Measurements from ENCODE around the gene GLIPR1L1.
A peak's percentile ranks its signal among the peaks of the same experiment; 100 is the strongest.
"Not testable (repeated sequence)": the region's sequence is repeated elsewhere in the genome, so short reads cannot be mapped to it uniquely, and the experiment has no call there.

The GLIPR1L1 gene

DNA sequence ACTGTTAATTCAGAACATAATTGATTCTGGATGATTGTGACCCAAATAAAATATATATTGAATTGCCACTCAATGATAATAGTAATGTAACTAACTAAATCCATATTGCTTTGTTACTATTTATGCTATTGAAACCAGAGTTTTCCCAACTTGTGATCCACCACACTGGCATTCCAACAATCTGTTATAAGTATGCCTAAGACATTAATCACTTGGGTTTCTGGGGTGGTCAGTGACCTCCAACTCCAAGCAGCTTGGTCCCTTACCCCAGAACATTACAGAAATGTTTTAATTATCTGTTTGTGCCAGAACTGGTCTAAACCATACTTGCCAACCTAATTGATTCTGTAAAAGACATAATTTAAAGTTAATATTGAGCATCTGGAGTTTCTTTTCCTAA lies 19.0 kb upstream of the GLIPR1L1 start:
- Histone ChIP-seq H3K4me3 (ENCODE audit: low read length) (no peak overlapping the region), H3K4me2 (ENCODE audit: low read length) (peak overlapping the region; percentile 52), H3K9me3 (replicated peaks; ENCODE audit: low read length) (no peaks in the 10 kb centered on the region), H3K9ac (ENCODE audit: low read depth, low read length) (peak overlapping the region; percentile 34), H3K36me3 (ENCODE audit: insufficient read depth, low read length) (no peaks in the 10 kb centered on the region), H3K27me3 (ENCODE audit: control insufficient read depth, insufficient read depth, low read length) (no peaks in the 10 kb centered on the region), H3K4me1 (ENCODE audit: control insufficient read depth, insufficient read depth, low read length) (peaks cover 20% of the 10 kb centered on the region)

DNA sequence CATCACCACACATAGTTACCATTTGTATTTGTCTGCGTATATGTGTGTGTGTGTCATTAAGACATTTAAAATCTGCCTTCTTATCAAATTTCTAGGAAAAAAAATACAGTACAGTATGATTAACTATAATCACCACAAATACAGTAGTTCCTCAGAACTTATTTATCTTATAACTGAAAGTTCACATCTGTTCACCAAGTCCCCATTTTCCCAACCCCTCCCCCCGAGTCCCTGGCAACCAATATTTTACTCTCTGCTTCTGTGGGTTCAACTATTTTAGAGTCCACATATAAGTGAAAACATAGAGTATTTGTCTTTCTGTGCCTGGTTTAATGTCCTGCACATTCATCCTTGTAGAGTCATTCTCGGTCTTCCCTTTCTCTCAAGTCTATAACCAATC lies 16.7 kb upstream of the GLIPR1L1 start:
- Histone ChIP-seq H3K4me3 (ENCODE audit: low read length) (no peak overlapping the region), H3K4me2 (ENCODE audit: low read length) (no peak overlapping the region), H3K36me3 (ENCODE audit: insufficient read depth, low read length) (no peaks in the 10 kb centered on the region), H3K4me1 (ENCODE audit: control insufficient read depth, insufficient read depth, low read length) (peaks cover 20% of the 10 kb centered on the region), H3K27me3 (ENCODE audit: control insufficient read depth, insufficient read depth, low read length) (no peaks in the 10 kb centered on the region), H3K9ac (ENCODE audit: low read depth, low read length) (no peak overlapping the region), H3K9me3 (replicated peaks; ENCODE audit: low read length) (no peaks in the 10 kb centered on the region)

- Histone ChIP-seq H3K27me3 (ENCODE audit: control insufficient read depth, insufficient read depth, low read length) (no peaks in the 10 kb centered on the region), H3K36me3 (ENCODE audit: insufficient read depth, low read length) (no peaks in the 10 kb centered on the region), H3K4me1 (ENCODE audit: control insufficient read depth, insufficient read depth, low read length) (no peaks in the 10 kb centered on the region), H3K9ac (ENCODE audit: low read depth, low read length) (no peak overlapping the region), H3K4me3 (ENCODE audit: low read length) (no peak overlapping the region), H3K4me2 (ENCODE audit: low read length) (no peak overlapping the region), H3K9me3 (replicated peaks; ENCODE audit: low read length) (no peaks in the 10 kb centered on the region)
Observed at GRCh38 chr12:75322464-75322863, 12.0 kb upstream of the GLIPR1L1 start.

GRCh38 chr12:75323663-75324062 lies 10.8 kb upstream of the GLIPR1L1 start:
- Histone ChIP-seq H3K27me3 (ENCODE audit: control insufficient read depth, insufficient read depth, low read length) (no peaks in the 10 kb centered on the region), H3K9ac (ENCODE audit: low read depth, low read length) (no peak overlapping the region), H3K4me2 (ENCODE audit: low read length) (no peak overlapping the region), H3K9me3 (replicated peaks; ENCODE audit: low read length) (no peaks in the 10 kb centered on the region), H3K4me1 (ENCODE audit: control insufficient read depth, insufficient read depth, low read length) (no peaks in the 10 kb centered on the region), H3K4me3 (ENCODE audit: low read length) (no peak overlapping the region), H3K36me3 (ENCODE audit: insufficient read depth, low read length) (no peaks in the 10 kb centered on the region)

DNA sequence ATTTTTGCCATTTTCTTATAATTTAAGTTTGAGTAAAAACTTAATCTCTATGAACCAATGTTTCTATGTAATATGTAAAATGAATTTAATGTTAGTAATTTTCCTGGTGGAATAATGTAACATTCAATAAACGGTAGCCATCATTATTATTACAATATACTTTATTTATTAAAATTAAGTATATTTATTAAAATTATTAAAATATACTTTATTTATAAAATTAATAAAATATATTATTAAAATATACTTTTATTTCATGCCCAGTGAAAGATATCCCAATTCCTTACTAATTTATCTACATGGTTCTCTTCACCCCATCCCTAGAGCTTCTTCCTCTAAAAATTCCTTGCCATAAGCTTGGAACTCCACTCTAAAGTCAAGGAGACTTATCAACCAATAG lies 6.8 kb upstream of the GLIPR1L1 start:
- Histone ChIP-seq H3K9me3 (replicated peaks; ENCODE audit: low read length) (no peaks in the 10 kb centered on the region), H3K27me3 (ENCODE audit: control insufficient read depth, insufficient read depth, low read length) (no peaks in the 10 kb centered on the region), H3K36me3 (ENCODE audit: insufficient read depth, low read length) (no peaks in the 10 kb centered on the region), H3K9ac (ENCODE audit: low read depth, low read length) (no peak overlapping the region), H3K4me3 (ENCODE audit: low read length) (no peak overlapping the region), H3K4me1 (ENCODE audit: control insufficient read depth, insufficient read depth, low read length) (peaks cover 5% of the 10 kb centered on the region), H3K4me2 (ENCODE audit: low read length) (no peak overlapping the region)

DNA sequence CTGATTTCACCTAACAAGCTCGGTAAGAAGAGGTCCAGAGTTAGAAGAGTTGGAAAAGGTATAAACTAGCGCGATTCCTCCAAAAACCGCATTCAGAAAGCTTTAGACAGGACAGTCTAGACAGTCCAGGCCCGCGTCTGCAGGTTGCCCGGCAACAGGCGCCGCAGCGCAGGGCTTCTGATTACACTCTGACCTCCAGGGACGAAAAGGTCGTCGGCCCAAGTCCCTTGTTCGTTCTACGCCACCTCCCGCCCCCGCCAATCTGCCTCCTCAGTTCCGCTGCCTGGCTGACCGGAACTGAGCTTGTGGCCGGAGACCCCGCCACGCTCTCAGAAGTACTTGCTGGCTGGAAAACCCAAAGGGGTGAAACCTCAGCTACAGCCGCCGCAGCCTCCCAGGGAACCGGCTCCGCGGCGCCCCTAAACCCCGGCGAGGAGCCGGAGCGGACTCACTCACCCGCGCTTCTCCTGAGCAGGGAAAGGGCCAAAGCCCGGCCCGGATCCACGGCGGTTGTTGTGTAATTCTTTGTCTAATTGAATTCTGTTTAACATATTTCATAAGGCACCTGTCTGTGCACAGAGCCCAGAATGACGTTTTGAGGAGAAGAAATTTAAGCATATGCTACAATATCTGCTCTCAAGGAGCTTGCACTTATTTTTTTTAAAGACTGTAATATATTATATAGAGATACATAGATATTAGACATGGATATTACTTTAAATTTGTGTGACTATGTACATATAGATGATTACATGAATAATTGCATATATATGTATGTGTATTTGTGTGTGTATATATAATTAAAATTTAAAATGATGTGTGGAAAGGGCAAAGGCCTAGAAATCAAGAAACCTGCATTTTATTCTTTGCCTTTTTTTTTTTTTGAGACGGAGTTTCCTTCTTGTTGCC lies 4.3 kb upstream of the GLIPR1L1 start, which contains the start of gene CAPS2:
Gene CAPS2, minus strand, starts transcription at position 407 of the 909 bp plus-strand sequence. CDS start 3,826 bp downstream, outside the sequence.
- Histone ChIP-seq H3K9ac (ENCODE audit: low read depth, low read length) (peak within 1 kb of the TSS; percentile 71), H3K36me3 (ENCODE audit: insufficient read depth, low read length) (no peaks in the 10 kb centered on the region), H3K4me2 (ENCODE audit: low read length) (peak within 1 kb of the TSS; percentile 83), H3K9me3 (replicated peaks; ENCODE audit: low read length) (no peaks in the 10 kb centered on the region), H3K4me3 (ENCODE audit: low read length) (peak within 1 kb of the TSS; percentile 90), H3K27me3 (ENCODE audit: control insufficient read depth, insufficient read depth, low read length) (no peaks in the 10 kb centered on the region), H3K4me1 (ENCODE audit: control insufficient read depth, insufficient read depth, low read length) (peaks cover 5% of the 10 kb centered on the region)

DNA sequence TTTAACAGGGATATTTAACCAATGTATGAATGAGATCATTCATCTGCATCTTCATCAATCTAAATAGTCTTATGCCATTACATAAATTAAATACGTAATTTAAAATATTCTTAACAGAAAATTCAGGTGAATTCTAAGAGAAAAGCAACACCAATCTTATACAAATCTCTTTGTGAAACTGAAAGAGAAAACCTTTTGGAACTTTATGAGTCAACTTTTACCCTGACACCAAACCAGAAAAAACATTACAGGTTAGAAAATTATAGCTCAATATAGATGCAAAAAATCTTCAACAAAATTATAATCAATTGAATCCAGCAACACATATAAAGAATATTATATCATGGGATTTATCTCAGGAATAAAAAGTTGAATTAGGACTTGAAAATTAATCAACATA lies 3.4 kb downstream of the GLIPR1L1 start:
- no peak overlapping the region for H3K4me2 ChIP-seq (ENCODE audit: low read length)
- no peak overlapping the region for H3K9ac ChIP-seq (ENCODE audit: low read depth, low read length)
- no peak overlapping the region for H3K4me3 ChIP-seq (ENCODE audit: low read length)
- H3K27me3 ChIP-seq (ENCODE audit: control insufficient read depth, insufficient read depth, low read length): no peaks in the 10 kb centered on the region
- no peaks in the 10 kb centered on the region for H3K9me3 ChIP-seq (replicated peaks; ENCODE audit: low read length)
- no peaks in the 10 kb centered on the region for H3K36me3 ChIP-seq (ENCODE audit: insufficient read depth, low read length)
- H3K4me1 ChIP-seq (ENCODE audit: control insufficient read depth, insufficient read depth, low read length): no peaks in the 10 kb centered on the region

DNA sequence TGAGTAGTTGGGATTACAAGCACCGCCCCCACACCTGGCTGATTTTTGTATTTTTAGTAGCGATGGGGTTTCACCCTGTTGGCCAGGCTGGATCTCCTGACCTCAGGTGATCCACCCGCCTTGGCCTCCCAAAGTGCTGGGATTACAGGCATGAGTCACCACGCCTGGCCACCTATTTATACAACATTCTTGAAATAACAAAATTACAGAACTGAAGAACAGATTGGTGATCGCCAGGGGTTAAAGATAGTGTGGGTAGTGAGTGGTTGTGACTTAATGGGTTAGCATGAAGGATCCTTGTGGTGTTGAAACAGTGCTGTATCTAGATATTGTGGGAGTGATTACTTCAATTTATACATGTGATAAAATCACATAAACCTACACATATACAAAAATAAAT lies 7.4 kb downstream of the GLIPR1L1 start:
- Histone ChIP-seq H3K4me2 (ENCODE audit: low read length) (no peak overlapping the region), H3K27me3 (ENCODE audit: control insufficient read depth, insufficient read depth, low read length) (no peaks in the 10 kb centered on the region), H3K4me1 (ENCODE audit: control insufficient read depth, insufficient read depth, low read length) (peaks cover 2% of the 10 kb centered on the region), H3K36me3 (ENCODE audit: insufficient read depth, low read length) (no peaks in the 10 kb centered on the region), H3K9me3 (replicated peaks; ENCODE audit: low read length) (no peaks in the 10 kb centered on the region), H3K9ac (ENCODE audit: low read depth, low read length) (no peak overlapping the region), H3K4me3 (ENCODE audit: low read length) (no peak overlapping the region)

DNA sequence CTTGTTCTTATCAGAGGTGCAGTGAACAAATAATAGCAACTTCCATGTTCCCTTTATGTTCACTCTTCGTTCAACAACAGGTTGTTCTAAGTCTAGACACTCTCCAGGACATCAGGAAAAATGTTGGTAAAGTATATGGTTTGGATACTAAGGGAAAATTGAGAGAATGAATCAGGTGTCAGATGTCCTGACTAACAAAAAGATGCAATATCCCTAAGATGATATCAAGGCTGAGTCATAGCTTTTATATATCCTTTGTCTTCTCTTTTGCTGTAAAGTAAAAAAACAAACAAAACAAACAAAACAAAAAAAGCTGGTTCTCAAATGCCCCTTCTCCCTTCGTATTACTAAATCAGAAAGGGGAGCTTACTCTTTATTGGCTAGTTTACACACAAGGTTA lies 11.1 kb downstream of the GLIPR1L1 start:
- no peak overlapping the region for H3K4me3 ChIP-seq (ENCODE audit: low read length)
- no peaks in the 10 kb centered on the region for H3K9me3 ChIP-seq (replicated peaks; ENCODE audit: low read length)
- no peaks in the 10 kb centered on the region for H3K36me3 ChIP-seq (ENCODE audit: insufficient read depth, low read length)
- no peaks in the 10 kb centered on the region for H3K27me3 ChIP-seq (ENCODE audit: control insufficient read depth, insufficient read depth, low read length)
- no peak overlapping the region for H3K4me2 ChIP-seq (ENCODE audit: low read length)
- peaks cover 2% of the 10 kb centered on the region for H3K4me1 ChIP-seq (ENCODE audit: control insufficient read depth, insufficient read depth, low read length)
- H3K9ac ChIP-seq (ENCODE audit: low read depth, low read length): no peak overlapping the region

DNA sequence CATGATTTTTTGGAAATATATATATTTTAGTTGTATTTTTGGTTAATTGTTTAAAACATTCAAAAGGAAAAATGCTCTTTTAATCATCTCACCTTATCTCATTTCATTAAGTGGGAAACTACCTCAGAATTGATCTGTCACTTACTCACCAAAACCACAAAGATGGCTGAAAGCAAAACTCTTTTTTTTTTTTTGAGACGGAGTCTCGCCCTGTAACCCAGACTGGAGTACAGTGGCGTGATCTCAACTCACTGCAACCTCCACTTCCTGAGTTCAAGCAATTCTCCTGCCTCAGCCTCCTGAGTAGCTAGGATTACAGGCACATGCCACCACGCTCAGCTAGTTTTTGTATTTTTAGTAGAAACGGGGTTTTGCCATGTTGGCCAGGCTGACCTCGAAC lies 11.7 kb downstream of the GLIPR1L1 start:
- H3K9ac ChIP-seq (ENCODE audit: low read depth, low read length): not testable (repeated sequence)

DNA sequence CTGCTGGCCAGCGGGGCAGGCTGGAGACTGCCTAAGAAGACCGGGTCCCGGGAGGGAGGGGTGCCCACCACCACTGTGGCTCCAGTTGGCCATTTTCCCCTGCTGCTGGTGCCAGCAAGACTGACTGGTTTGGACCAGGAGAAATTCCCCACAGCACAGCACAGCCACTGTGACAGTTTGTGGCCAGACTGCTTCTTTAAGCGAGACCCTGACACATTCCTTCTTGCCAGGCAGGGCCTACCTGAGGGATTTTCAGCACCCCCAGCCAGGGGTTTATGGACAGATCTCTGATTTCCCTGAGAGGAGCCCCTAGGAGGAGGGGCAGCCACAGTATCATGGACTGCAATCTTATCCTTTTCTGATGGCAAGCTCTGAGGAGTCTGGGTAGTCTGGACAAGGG lies 15.5 kb downstream of the GLIPR1L1 start:
- H3K9ac ChIP-seq (ENCODE audit: low read depth, low read length): no peak overlapping the region
- H3K4me2 ChIP-seq (ENCODE audit: low read length): no peak overlapping the region
- H3K27me3 ChIP-seq (ENCODE audit: control insufficient read depth, insufficient read depth, low read length): no peaks in the 10 kb centered on the region
- no peak overlapping the region for H3K4me3 ChIP-seq (ENCODE audit: low read length)
- no peaks in the 10 kb centered on the region for H3K9me3 ChIP-seq (replicated peaks; ENCODE audit: low read length)
- no peaks in the 10 kb centered on the region for H3K36me3 ChIP-seq (ENCODE audit: insufficient read depth, low read length)
- peaks cover 2% of the 10 kb centered on the region for H3K4me1 ChIP-seq (ENCODE audit: control insufficient read depth, insufficient read depth, low read length)

More for the DNA sequence above, 11.7 kb downstream of the GLIPR1L1 start:
- H3K4me3 ChIP-seq (ENCODE audit: low read length); H3K27me3 ChIP-seq (ENCODE audit: control insufficient read depth, insufficient read depth, low read length); H3K36me3 ChIP-seq (ENCODE audit: insufficient read depth, low read length); H3K9me3 ChIP-seq (replicated peaks; ENCODE audit: low read length); H3K4me2 ChIP-seq (ENCODE audit: low read length); H3K4me1 ChIP-seq (ENCODE audit: control insufficient read depth, insufficient read depth, low read length): not testable (repeated sequence)

DNA sequence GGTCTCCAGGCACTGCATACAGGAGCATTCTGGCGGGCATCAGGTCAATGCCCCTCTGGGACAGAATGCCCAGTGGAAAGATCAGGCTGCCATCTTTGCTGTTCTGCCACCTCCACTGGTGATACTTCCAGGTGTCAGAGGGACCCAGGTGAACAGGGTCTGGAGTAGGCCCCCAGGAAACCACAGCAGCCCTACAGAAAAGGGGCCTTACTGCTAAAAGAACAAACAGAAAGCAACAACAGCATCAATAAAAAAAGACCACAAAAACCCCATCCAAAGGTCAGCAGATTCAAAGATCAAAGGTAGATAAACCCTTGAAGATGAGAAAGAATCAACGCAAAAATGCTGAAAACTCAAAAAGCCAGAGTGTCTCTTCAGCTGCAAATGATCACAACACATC lies 15.9 kb downstream of the GLIPR1L1 start:
- H3K4me1 ChIP-seq (ENCODE audit: control insufficient read depth, insufficient read depth, low read length): peaks cover 2% of the 10 kb centered on the region
- H3K36me3 ChIP-seq (ENCODE audit: insufficient read depth, low read length): no peaks in the 10 kb centered on the region
- H3K9me3 ChIP-seq (replicated peaks; ENCODE audit: low read length): no peaks in the 10 kb centered on the region
- H3K4me2 ChIP-seq (ENCODE audit: low read length): no peak overlapping the region
- H3K27me3 ChIP-seq (ENCODE audit: control insufficient read depth, insufficient read depth, low read length): no peaks in the 10 kb centered on the region
- H3K4me3 ChIP-seq (ENCODE audit: low read length): no peak overlapping the region
- H3K9ac ChIP-seq (ENCODE audit: low read depth, low read length): no peak overlapping the region

Measured in skeletal muscle satellite cell (primary cell).